OCI-LY1 (cell line): ENCODE data around the gene TIMP2.
"Not testable (repeated sequence)": the region's sequence is repeated elsewhere in the genome, so short reads cannot be mapped to it uniquely, and the experiment has no call there.

Experiments used
- H2AFZ ChIP-seq: fragments of 200-600 bp; sonication (generic), shearing (Covaris generic); 2 replicates; pipeline ENCODE4 v1.6.0; 2014; ENCODE audit warnings: antibody characterized with exemption, mild to moderate bottlenecking, low read length
- H3F3A ChIP-seq: fragments of 200-600 bp; sonication (generic), shearing (Covaris generic); 2 replicates; pipeline ENCODE4 v1.6.0; 2014; ENCODE audit warnings: mild to moderate bottlenecking, antibody characterized with exemption, low read length, moderate library complexity; ENCODE audit not compliant: insufficient read depth
- H3K27ac ChIP-seq: fragments of 200-600 bp; sonication (generic); 2 replicates; pipeline ENCODE4 v1.5.1; 2014; ENCODE audit warnings: low read length, mixed run types, mild to moderate bottlenecking, low read depth; ENCODE audit not compliant: poor library complexity, severe bottlenecking
- H3K27me3 ChIP-seq: fragments of 200-600 bp; sonication (generic); 2 replicates; pipeline ENCODE4 v1.6.0; 2014; ENCODE audit warnings: antibody characterized with exemption, mild to moderate bottlenecking, low read length, moderate library complexity; ENCODE audit not compliant: insufficient read depth
- H3K36me3 ChIP-seq: fragments of 200-600 bp; sonication (generic); 2 replicates; pipeline ENCODE4 v1.6.1; 2014; ENCODE audit warnings: mild to moderate bottlenecking, antibody characterized with exemption, low read length, moderate library complexity, mixed read lengths; ENCODE audit not compliant: insufficient read depth
- H3K4me1 ChIP-seq: fragments of 200-600 bp; sonication (generic); 2 replicates; pipeline ENCODE4 v1.5.1; 2014; ENCODE audit warnings: mild to moderate bottlenecking, low read length, moderate library complexity; ENCODE audit not compliant: insufficient read depth, severe bottlenecking
- H3K4me2 ChIP-seq: fragments of 200-600 bp; sonication (generic), shearing (Covaris generic); 2 replicates; pipeline ENCODE4 v1.6.1; 2014; ENCODE audit warnings: low read length
- H3K4me3 ChIP-seq: fragments of 200-600 bp; sonication (generic); 2 replicates; pipeline ENCODE4 v1.5.1; 2014; ENCODE audit warnings: low read length, low read depth, mild to moderate bottlenecking, mixed read lengths; ENCODE audit not compliant: poor library complexity, severe bottlenecking
- H3K79me2 ChIP-seq: fragments of 200-600 bp; shearing (Covaris generic); 2 replicates; pipeline ENCODE4 v1.6.1; 2016; ENCODE audit warnings: mixed run types, low read length, mixed read lengths; ENCODE audit not compliant: insufficient read depth
- H3K9ac ChIP-seq: fragments of 200-600 bp; sonication (generic), shearing (Covaris generic); 2 replicates; pipeline ENCODE4 v1.6.1; 2014; ENCODE audit warnings: mild to moderate bottlenecking, low read length, mixed read lengths
- H3K9me2 ChIP-seq: fragments of 200-600 bp; sonication (generic), shearing (Covaris generic); 2 replicates; pipeline ENCODE4 v1.6.1; 2014; ENCODE audit warnings: low read depth, mild to moderate bottlenecking, low read length, mixed read lengths
- H3K9me3 ChIP-seq: fragments of 200-600 bp; shearing (Covaris generic); 2 replicates; pipeline ENCODE4 v1.6.1; 2014; ENCODE audit warnings: low read length, mixed read lengths
- H4K20me1 ChIP-seq: fragments of 200-600 bp; sonication (generic), shearing (Covaris generic); 2 replicates; pipeline ENCODE4 v1.6.0; 2016; ENCODE audit warnings: mild to moderate bottlenecking, low read length; ENCODE audit not compliant: insufficient read depth
- EZH2 ChIP-seq: fragments of 200-600 bp; sonication (generic), shearing (Covaris generic); IDR thresholded peaks from 2 replicates; pipeline ENCODE4 v1.8.0; 2017; ENCODE audit warnings: borderline replicate concordance, mixed run types, mild to moderate bottlenecking, antibody characterized with exemption, low read length, moderate library complexity, mixed read lengths
- TF ChIP-seq, protein P1 (sequence below): fragments of 200-600 bp; sonication (generic), shearing (Covaris generic); IDR thresholded peaks from 2 replicates; pipeline ENCODE4 v1.5.1; 2017; ENCODE audit warnings: mild to moderate bottlenecking, antibody characterized with exemption, low read length, moderate library complexity, mixed read lengths

TIMP2 gene

DNA sequence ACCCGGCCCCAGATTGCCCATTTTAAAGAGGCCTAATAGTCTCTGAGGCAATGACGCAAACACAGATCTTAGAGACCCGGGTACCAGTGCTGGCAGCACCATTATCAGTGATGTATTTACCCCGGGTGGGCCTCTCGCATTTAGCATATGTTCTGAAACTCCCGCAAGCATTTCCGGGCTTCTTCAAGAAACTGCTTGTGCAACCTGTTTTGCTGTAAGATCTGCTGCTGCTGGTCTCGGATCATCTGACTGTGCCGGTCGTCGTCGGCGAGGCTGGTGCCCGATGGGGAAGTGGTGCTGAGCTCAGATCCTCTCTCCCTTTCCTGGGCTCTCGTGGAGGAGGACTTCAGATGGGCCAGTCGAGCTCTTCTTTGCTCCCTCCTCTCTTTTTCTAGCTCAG, 34.7 kb downstream of the TIMP2 start:
- H4K20me1 ChIP-seq: no peaks in the 10 kb centered on the region
- H2AFZ ChIP-seq: no peak overlapping the region
- H3K4me2 ChIP-seq: no peak overlapping the region
- H3K4me3 ChIP-seq: no peak overlapping the region
- no peaks in the 10 kb centered on the region for H3F3A ChIP-seq
- H3K27ac ChIP-seq: no peak overlapping the region
- H3K9ac ChIP-seq: no peak overlapping the region
- no peak for TF ChIP-seq EZH2
- TF ChIP-seq, protein P1, sequence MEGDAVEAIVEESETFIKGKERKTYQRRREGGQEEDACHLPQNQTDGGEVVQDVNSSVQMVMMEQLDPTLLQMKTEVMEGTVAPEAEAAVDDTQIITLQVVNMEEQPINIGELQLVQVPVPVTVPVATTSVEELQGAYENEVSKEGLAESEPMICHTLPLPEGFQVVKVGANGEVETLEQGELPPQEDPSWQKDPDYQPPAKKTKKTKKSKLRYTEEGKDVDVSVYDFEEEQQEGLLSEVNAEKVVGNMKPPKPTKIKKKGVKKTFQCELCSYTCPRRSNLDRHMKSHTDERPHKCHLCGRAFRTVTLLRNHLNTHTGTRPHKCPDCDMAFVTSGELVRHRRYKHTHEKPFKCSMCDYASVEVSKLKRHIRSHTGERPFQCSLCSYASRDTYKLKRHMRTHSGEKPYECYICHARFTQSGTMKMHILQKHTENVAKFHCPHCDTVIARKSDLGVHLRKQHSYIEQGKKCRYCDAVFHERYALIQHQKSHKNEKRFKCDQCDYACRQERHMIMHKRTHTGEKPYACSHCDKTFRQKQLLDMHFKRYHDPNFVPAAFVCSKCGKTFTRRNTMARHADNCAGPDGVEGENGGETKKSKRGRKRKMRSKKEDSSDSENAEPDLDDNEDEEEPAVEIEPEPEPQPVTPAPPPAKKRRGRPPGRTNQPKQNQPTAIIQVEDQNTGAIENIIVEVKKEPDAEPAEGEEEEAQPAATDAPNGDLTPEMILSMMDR: no peak
- H3K9me3 ChIP-seq: no peaks in the 10 kb centered on the region
- H3K79me2 ChIP-seq: no peaks in the 10 kb centered on the region
- H3K27me3 ChIP-seq: peaks cover 6% of the 10 kb centered on the region; the same call in 1 of the 2 replicates
- H3K4me1 ChIP-seq: no peaks in the 10 kb centered on the region
- H3K9me2 ChIP-seq: no peaks in the 10 kb centered on the region
- H3K36me3 ChIP-seq: no peaks in the 10 kb centered on the region

DNA sequence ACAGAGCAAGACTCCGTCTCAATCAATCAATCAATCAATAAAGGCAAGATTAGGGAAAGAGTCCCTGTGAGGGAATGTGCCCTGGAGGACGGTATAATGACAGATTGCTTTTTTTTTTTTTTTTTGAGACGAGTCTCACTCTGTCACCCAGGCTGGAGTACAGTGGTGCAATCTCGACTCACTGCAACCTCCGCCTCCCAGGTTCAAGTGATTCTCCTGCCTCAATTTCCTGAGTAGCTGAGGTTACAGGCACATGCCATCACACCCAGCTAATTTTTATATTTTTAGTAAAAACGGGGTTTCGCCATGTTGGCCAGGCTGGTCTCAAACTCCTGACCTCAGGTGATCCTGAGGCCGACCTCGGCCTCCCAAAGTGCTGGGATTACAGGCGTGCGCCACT, 35.1 kb downstream of the TIMP2 start:
- H2AFZ ChIP-seq, H3K79me2 ChIP-seq, H3K9ac ChIP-seq, H3K36me3 ChIP-seq, H3K4me3 ChIP-seq, H3K9me2 ChIP-seq, H3K27me3 ChIP-seq, H3F3A ChIP-seq, H3K9me3 ChIP-seq, H3K4me2 ChIP-seq, H4K20me1 ChIP-seq, H3K27ac ChIP-seq, H3K4me1 ChIP-seq: not testable (repeated sequence)

DNA sequence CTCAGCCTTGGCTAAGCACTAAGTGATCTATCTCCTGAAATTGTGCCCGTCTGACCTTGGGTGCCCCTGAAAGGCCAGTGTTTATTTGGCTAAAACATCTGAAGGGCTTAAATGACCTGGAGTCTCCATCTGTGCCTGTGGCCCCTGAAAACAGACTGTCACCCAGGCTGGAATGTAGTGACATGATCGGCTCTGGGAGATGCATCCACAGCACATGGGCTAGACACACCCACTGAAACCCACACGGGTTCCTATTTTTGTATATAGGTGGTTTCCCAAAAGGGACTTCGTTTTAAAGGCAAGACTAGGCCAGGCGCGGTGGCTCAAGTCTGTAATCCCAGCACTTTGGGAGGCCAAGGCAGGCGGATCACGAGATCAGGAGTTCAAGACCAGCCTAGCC, 35.7 kb downstream of the TIMP2 start:
- H3F3A ChIP-seq: no peaks in the 10 kb centered on the region

More for the DNA sequence above, 35.7 kb downstream of the TIMP2 start:
- Histone ChIP-seq H2AFZ (no peak overlapping the region), H3K27me3 (0 out of 2 replicates have a peak, but pooled peaks cover 6% of the 10 kb centered on the region), H3K4me1 (no peaks in the 10 kb centered on the region), H3K9me3 (no peaks in the 10 kb centered on the region), H3K79me2 (no peaks in the 10 kb centered on the region), H3K27ac (no peak overlapping the region), H3K9ac (no peak overlapping the region), H3K36me3 (no peaks in the 10 kb centered on the region), H3K4me3 (no peak overlapping the region), H3K4me2 (no peak overlapping the region), H3K9me2 (no peaks in the 10 kb centered on the region), H4K20me1 (no peaks in the 10 kb centered on the region)
- TF ChIP-seq EZH2: no peak
- TF ChIP-seq, protein P1: no peak
